Activated gamma-delta T cell (primary cell): ENCODE data around the gene GDE1.
"Not testable (repeated sequence)": the region's sequence is repeated elsewhere in the genome, so short reads cannot be mapped to it uniquely, and the experiment has no call there.

Experiments used
- DNase-seq: peaks from one replicate; lab custom pipeline; 2025; lab: John Stamatoyannopoulos, UW
- total RNA-seq, 2 donors: gene quantifications; one replicate each; lab custom pipeline; 2026; lab: John Stamatoyannopoulos, UW

The GDE1 gene
- total RNA-seq: 55.4 to 69.7 reads per million in 2 donors

GRCh38 chr16:19521471-19522396, at the start of gene GDE1:
GDE1 (minus strand) TSS chr16:19522098; CDS start chr16:19521964, 134 bp downstream.
- DNase-seq: peak; percentile 83

DNA sequence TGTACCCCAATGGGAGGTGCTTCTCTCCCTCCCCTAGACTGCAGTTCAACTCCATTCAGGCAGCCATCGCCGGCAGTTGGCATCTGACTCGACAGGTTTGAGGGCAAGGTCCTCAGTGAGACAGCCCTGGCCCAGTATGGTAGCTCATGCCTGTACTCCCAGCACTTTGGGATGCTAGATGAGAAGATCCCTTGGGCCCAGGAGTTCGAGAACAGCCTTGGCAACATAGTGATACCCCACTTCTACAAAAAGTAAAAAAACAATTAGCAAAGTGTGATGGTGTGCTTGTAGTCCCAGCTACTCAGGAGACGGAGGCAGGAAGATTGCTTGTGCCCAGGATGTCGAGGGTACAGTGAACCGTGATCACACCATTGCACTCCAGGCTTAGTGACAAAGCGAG, 45.7 kb upstream of the GDE1 start:
- DNase-seq: no peak

DNA sequence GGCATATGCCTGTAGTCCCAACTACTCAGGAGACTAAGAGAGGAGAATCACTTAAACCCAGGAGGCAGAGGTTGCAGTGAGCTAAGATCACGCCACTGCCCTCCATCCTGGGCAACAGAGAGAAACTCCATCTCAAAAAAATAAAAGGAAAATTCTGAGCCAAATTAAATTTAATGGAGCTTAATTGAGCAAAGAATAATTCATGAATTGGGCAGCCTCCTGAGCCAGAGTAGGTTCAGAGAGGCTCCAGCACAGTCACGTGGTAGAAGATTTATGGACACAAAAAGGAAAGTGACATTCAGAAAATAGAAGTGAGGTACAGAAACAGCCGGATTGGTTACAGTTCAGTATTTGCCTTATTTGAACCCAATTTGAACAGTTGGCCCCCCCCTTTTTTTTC, 44.5 kb upstream of the GDE1 start:
- DNase-seq: no peak

DNA sequence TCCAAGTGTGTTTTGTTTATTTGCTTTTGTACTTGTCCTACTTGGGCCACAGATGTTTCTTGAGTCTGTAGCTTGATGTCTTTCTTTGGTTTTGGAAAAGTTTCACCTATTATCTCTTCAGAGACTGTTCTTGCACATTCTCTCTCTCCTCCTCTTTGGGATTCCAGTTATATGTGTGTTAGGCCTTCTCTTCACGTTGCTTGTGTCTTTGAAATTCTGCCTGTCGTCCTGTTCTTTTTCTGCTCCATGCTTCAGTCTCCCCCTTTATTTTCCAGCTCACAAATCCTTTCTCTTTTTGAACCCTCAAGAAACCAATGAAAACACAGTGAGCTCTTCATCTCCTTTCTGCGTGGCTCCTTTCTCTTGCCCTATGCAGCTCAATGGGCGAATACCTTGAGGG, 41.5 kb upstream of the GDE1 start:
- no peak for DNase-seq

- no peak for DNase-seq
Observed at GRCh38 chr16:19560078-19560477, 38.2 kb upstream of the GDE1 start.

- no peak for DNase-seq
Observed at GRCh38 chr16:19559242-19559910, 37.5 kb upstream of the GDE1 start.

- DNase-seq: no peak
Observed at GRCh38 chr16:19555938-19556771, 34.3 kb upstream of the GDE1 start.

DNA sequence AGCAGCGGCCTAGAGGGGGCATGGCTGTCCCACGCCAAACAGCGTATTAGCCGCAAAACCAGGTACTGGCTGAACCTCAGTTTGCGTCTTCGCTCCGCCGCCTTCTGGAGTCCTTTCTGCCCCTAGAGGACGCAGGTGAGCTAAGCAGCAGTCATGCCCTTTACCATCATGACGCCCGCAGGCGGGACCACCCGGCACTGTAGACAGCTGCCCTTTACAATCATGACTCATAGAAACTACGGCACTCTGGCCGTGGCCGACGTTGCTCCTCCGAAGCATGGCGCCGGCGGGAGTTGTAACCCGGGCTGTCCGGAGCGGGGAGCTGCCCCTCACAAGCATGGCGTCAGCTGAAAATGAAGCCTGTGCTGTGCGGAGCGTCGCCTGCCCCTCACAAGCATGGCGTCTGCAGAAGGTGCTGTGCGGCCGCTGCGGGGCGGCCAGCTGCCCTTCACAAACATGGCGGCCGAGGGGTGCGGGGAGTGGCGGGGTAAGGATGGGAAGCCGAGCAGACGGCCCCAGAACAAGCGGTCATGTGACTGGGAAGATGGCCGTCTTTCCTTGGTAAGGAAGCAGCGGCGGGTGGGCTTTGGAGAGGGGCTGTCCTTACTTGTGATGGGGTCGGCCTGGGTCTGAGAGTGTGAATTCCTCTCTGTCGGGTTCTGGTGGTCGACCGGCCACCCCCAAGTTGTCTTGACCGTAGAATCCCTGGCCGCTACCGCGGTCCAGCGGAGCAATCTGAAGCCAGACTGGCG, 33.5 kb upstream of the GDE1 start, which contains the start of gene VPS35L:
Gene VPS35L (plus strand): TSS at position 518 of the 752 bp plus-strand sequence. CDS start 27 bp downstream, at position 545.
- peak; percentile 92 for DNase-seq

DNA sequence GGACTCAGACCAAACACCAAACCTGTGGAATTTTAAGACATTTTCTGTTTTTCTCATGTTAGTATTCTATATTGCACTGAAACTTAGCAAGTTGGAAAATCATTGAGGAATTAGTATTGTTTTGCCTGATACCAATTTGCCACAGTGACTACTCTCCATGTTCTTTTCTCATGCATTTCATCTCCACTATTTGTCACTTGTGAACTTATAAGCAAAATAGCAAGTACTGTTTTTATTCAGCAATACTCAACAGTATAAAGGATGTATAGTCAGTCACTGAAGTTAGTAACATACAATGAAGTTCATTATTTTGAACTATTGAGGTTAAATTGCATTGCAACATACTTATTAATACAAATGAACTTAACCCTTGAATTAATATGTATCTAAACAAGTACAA, 27.8 kb upstream of the GDE1 start:
- no peak for DNase-seq

DNA sequence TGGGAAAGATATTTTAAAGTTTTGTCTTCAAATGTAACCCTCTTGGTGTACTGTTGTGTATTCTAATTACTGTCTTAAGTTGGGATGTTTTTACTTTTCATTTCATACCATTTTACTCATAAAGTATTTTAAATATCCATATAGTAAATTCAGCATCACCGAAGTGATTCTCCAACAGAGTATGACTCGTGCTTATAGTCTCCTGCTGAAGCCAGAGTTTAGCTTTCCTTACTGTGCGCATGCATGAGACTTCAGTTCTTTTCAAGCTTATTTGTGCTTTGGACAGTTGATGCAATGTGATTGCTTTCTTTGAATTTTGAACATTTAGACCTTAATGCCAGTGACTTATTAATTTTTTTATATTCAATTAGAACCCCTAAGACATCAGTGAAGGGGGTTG, 26.2 kb upstream of the GDE1 start:
- DNase-seq: no peak

DNA sequence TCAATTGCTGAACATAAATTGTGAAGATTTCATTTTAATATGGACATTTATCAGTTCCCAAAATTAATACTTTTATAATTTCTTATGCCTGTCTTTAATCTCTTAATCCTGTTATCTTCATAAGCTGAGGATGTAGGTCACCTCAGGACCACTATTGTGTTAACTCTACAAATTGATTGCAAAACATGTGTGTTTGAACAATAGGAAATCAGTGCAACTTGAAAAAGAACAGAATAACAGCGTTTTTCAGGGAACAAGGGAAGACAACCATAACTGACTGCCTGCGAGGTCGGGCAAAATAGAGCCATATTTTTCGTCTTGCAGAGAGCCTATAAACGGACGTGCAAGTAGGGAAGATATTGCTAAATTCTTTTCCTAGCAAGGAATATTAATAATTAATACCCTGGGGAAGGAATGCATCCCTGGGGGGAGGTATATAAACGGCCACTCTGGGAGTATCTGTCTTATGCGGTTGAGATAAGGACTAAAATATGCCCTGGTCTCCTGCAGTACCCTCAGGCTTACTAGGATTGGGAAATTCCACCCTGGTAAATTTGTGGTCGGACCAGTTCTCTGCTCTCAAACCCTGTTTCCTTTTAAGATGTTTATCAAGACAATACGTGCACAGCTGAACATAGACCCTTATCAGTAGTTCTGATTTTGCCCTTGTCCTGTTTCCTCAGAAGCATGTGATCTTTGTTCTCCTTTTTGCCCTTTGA, 21.5 kb upstream of the GDE1 start:
- DNase-seq: not testable (repeated sequence)

GRCh38 chr16:19542138-19542821, 20.4 kb upstream of the GDE1 start:
- no peak for DNase-seq

DNA sequence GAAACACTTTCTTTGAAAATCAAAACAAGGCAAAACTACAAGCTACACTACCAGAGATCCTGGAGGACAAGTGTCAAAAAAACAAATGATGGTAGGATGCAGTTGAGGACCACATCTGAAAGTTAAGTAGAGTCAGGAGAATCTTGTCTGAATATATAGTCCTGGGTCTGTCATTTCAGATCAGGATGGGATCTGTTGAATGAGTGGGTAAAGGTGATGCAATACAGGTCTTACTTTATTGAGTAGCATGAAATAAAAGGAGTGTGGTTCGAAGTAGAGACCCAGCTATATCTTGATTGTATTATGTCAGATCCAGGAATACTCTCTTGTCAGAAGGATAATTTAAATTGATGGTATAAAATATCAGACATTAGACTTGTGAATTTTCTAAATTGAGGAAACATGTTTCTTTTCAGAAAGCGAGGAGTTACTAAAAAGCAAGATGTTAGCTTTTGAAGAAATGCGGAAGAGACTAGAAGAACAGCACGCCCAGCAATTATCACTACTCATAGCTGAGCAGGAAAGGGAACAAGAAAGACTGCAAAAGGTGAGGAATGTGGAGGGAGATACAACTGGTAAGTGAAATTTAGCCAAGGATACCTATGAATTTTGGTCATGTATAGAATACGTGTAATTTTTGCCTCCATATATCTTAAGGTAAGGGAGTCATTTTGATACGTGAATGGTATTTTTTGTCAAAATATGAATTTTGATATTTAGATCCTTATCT, 18.5 kb upstream of the GDE1 start:
- DNase-seq: no peak

DNA sequence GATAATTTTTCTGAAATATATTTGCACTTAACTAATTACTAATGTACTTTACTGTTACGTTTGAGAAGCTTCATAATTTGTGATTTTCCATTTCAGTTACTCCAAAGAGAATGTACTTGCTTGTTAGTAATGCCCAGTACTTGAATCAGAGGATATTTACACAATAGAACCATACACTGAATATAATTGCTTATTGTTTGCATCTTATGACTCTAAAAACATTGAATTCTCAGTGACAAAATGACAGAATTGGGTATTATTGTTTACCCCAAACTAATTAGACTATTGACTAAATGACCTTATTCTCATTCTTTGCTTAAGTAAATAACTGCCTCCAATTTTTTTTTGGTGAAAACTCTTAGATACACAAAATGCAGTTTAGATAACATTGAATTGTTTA, 10.7 kb upstream of the GDE1 start:
- no peak for DNase-seq

DNA sequence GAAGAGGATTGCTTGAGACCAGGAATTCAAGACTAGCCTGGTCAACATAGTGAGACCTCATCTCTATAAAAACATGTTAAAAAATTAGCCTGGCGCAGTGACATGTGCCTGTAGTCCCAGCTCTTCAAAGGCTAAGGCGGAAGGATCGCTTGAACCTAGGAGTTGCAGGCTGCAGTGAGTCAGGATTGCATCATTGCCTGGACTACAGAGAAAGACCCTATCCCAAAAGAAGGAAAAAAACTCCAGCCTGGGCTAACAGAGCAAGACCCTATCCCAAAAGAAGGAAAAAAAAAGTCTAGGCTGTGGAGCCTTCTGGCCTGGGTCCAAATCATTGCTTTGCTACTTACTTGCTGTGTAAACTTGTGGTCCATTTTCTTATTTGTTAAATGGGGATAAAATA, 6.8 kb upstream of the GDE1 start:
- no peak for DNase-seq

DNA sequence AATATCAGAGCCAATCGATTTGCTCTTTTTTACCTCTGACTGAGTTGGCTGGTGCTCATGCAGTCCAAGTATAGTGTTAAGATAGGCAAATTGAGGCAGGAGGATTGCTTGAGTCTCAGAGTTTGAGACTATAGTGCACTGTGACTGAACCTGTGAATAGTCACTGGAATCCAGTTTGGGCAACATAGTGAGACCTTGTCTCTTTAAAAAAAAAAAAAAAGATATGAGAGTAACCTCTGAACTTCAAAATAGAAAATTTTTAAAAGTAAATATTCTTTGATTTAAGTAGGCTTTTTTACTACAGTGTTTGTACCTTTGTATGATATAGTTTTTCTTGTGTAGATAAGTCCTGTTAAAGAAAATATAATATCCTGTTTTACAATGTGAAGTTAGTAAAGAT, 5.3 kb upstream of the GDE1 start:
- no peak for DNase-seq

- no peak for DNase-seq
Observed at GRCh38 chr16:19525385-19525723, 3.5 kb upstream of the GDE1 start.

- DNase-seq: no peak
Observed at GRCh38 chr16:19524616-19525384, 2.9 kb upstream of the GDE1 start.

DNA sequence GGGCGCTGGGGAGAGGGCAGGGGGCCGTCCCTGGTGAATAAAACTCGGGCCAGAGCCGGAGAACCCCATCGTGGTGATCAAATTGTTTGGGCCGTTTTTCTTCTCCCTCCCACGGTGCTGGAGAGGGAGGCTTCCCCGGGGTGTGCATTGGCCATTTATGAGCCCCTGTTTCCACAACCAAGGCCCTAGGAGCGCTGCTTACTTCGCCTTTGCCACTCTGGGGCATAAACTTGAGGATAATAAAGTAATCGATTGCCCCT, 2.4 kb upstream of the GDE1 start:
- no peak for DNase-seq
